Measurements from ENCODE around the gene C10orf67. TPM values are rescaled to one million over a fixed set of nuclear protein-coding genes. Genes with fewer than 3 reads are reported as not detected.

C10orf67 gene
- total and polyA plus RNA-seq, 2 experiments from 2014 or later = under 0.01 to 1.1 TPM

DNA sequence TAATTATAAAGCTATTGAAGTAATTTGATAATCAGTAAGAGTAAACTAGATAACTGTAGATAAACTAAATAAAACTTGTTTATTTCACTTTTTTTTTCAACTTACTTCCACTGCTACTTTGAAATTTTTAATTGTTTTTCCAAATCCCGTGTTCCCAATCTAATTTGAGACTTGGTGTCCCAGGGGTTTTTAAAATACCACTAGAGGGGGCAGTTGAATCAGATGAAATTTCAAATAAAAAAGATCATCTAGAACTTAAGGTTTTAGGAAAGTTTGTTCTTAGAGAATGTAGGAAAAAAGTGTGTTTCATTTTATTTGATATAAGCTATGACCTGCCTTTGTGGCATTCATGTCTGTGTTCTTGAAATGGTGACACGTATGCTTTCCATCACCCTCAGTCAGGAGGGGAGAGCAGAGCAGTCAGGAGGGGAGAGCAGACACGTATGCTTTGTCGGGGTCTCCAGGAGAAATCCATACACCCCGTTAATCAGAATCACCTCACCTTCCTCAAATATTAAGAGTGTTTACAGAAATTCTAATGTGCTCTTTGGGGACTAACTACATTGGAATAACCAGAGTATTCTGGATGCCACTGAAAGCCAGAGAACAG is 49.9 kb downstream of the C10orf67 start:
- H3K9me3 ChIP-seq (ENCODE audit: low read depth) = no peaks in the 10 kb centered on the region
- no peak overlapping the region for H3K9ac ChIP-seq
- in situ Hi-C loops (cut with MboI) = no loop called here
- no peaks in the 10 kb centered on the region for H3K79me2 ChIP-seq (ENCODE audit: insufficient read depth)
- no peaks in the 10 kb centered on the region for H3K9me2 ChIP-seq (ENCODE audit: insufficient read depth)
- H4K20me1 ChIP-seq (ENCODE audit: insufficient read depth) = no peaks in the 10 kb centered on the region
- peaks cover 3% of the 10 kb centered on the region; the same call in 1 of the 2 replicates for H3K27me3 ChIP-seq (replicated peaks; ENCODE audit: insufficient read depth)
- no peak overlapping the region for H3K4me2 ChIP-seq (ENCODE audit: unreplicated experiment)
- H3F3A ChIP-seq (ENCODE audit: insufficient read depth) = no peaks in the 10 kb centered on the region
- H2AFZ ChIP-seq = no peak overlapping the region
- H3K4me1 ChIP-seq (ENCODE audit: insufficient read depth) = no peaks in the 10 kb centered on the region
- no peak overlapping the region for H3K4me3 ChIP-seq
- DNase-seq = peak; percentile 42
- no peak overlapping the region for H3K27ac ChIP-seq
- WGBS, 2 experiments (ENCODE audit: low coverage in 1 of 2, low lambda C conversion rate in 2 of 2, missing lambda C conversion rate in 2 of 2) = 43 to 44% methylated on average over 5 of the region's 5 CpGs
- no peaks in the 10 kb centered on the region for H3K36me3 ChIP-seq (ENCODE audit: low read depth)
- no peak for TF ChIP-seq EZH2 (IDR thresholded peaks at IDR 0.05; ENCODE audit: insufficient read depth, poor library complexity, severe bottlenecking)
- TF ChIP-seq EZH2phosphoT487 (IDR thresholded peaks at IDR 0.05; ENCODE audit: insufficient read depth, low read depth) = no peak

DNA sequence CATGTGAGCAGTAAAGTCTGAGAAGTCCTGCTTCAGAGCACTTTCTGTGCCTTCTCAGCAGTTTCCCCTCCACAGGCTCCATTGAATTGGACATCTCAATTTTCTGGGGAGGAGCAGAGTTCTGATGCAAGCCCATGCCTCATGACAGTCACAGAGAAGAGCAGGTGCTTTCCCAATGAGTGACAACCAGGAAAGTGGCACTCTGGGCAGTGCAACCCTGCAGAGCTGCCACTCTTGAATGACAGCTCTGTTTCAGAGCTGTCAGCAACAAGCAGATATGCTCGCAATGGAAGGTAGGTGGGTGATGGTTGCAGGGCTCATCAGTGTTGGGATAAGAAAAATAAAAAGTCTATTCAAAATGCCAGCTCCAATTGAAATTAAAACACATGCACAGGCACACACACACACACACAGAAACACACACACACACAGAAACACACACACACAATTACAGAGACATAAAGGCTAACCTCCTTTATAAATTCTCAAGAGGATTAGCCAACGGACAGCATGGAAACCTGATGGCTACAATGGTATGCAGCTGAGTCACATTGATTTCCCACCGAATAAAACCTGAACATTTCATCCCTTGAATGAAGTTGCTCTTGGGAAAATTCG is 50.5 kb downstream of the C10orf67 start:
- no peaks in the 10 kb centered on the region for H3K9me2 ChIP-seq (ENCODE audit: insufficient read depth)
- H3K4me1 ChIP-seq (ENCODE audit: insufficient read depth) = no peaks in the 10 kb centered on the region
- H3K9me3 ChIP-seq (ENCODE audit: low read depth) = no peaks in the 10 kb centered on the region
- H3K27me3 ChIP-seq (replicated peaks; ENCODE audit: insufficient read depth) = peaks cover 3% of the 10 kb centered on the region; the same call in 1 of the 2 replicates
- H3K4me3 ChIP-seq = no peak overlapping the region
- no peak overlapping the region for H3K27ac ChIP-seq
- H2AFZ ChIP-seq = no peak overlapping the region
- no peaks in the 10 kb centered on the region for H3K79me2 ChIP-seq (ENCODE audit: insufficient read depth)
- WGBS, 2 experiments (ENCODE audit: low coverage in 1 of 2, low lambda C conversion rate in 2 of 2, missing lambda C conversion rate in 2 of 2) = 24 to 33% methylated on average over 4 of the region's 4 CpGs
- no peak overlapping the region for H3K4me2 ChIP-seq (ENCODE audit: unreplicated experiment)
- H3K36me3 ChIP-seq (ENCODE audit: low read depth) = no peaks in the 10 kb centered on the region
- DNase-seq = peak; percentile 7
- TF ChIP-seq EZH2phosphoT487 (IDR thresholded peaks at IDR 0.05; ENCODE audit: insufficient read depth, low read depth) = no peak
- no peak for TF ChIP-seq EZH2 (IDR thresholded peaks at IDR 0.05; ENCODE audit: insufficient read depth, poor library complexity, severe bottlenecking)
- H3F3A ChIP-seq (ENCODE audit: insufficient read depth) = no peaks in the 10 kb centered on the region
- no peaks in the 10 kb centered on the region for H4K20me1 ChIP-seq (ENCODE audit: insufficient read depth)
- in situ Hi-C loops (cut with MboI) = no loop called here
- no peak overlapping the region for H3K9ac ChIP-seq

DNA sequence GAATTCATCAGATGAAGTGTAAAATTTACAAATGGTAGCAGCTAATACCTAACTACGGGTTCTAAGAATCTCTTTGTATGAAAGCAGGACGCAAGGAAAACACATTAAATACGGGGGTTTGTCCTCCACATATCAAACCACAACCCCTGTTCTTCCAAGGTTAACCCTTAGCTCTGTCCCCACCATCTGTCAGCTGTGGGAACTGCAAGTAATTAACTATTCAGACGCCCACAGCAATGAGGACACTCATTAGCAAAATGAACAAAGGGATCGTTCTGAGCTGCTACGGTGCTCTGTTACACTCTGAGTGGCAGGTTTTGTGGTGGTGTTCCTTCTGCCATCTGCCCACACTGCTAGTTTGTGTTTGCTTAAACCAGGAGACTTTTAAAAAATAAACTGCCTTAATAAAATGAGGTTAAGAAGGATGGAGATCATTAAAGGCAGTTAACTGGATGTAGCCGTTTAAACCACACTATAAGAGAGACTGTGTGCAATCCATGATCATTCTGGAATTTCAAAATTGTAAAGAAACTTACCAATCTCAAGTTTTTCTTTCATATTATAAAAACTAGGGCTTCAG is 51.4 kb downstream of the C10orf67 start:
- Histone ChIP-seq H3K27ac (no peak overlapping the region), H3K27me3 (replicated peaks; ENCODE audit: insufficient read depth) (peaks cover 3% of the 10 kb centered on the region; the same call in 1 of the 2 replicates), H3K4me2 (ENCODE audit: unreplicated experiment) (no peak overlapping the region), H3K36me3 (ENCODE audit: low read depth) (no peaks in the 10 kb centered on the region), H2AFZ (no peak overlapping the region), H3K9me2 (ENCODE audit: insufficient read depth) (no peaks in the 10 kb centered on the region), H4K20me1 (ENCODE audit: insufficient read depth) (no peaks in the 10 kb centered on the region), H3F3A (ENCODE audit: insufficient read depth) (no peaks in the 10 kb centered on the region), H3K4me1 (ENCODE audit: insufficient read depth) (no peaks in the 10 kb centered on the region), H3K4me3 (no peak overlapping the region), H3K9me3 (ENCODE audit: low read depth) (no peaks in the 10 kb centered on the region), H3K79me2 (ENCODE audit: insufficient read depth) (no peaks in the 10 kb centered on the region), H3K9ac (no peak overlapping the region)
- in situ Hi-C loops (cut with MboI) = no loop called here
- DNase-seq = peak; percentile 37
- no peak for TF ChIP-seq EZH2phosphoT487 (IDR thresholded peaks at IDR 0.05; ENCODE audit: insufficient read depth, low read depth)
- no peak for TF ChIP-seq EZH2 (IDR thresholded peaks at IDR 0.05; ENCODE audit: insufficient read depth, poor library complexity, severe bottlenecking)
- 21 to 29% methylated on average over 7 of the region's 7 CpGs for WGBS, 2 experiments (ENCODE audit: low coverage in 1 of 2, low lambda C conversion rate in 2 of 2, missing lambda C conversion rate in 2 of 2)

DNA sequence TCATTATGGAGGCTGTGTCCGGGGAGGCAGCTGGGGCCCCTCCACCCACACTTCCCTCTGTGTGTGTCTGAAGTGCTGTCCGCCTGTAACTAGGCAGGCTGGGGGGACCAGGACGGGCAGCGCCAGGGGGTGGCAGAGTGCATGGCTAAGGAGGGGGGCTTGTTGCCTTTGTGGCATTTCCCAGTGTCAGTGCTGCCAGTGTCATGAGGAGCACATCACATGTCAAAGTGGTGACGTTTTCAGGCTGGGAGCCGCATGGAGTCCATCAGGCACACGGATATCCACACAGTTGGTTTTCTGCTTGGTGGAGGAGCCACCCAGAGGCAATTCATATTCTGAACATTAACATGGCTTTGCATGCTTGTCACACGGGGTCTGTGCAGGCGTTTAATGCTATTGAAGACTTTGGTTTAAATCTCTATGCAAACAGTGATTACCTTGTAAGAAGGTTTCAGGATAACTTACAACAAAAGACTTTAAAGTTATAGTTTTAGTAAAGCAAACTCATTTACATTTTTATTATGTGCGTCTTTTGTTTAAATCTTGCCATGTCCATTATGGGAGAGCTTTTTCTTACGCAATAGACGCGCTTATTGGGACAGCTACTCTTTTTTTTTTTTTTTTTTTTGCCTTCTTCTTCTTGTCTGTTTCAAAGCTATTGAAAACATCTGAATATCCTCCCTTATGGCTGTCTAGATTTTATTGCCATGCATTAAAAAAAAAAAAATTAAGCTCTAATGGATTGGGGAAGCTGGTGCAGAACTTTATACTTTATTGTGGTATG is 52.9 kb downstream of the C10orf67 start:
- no peaks in the 10 kb centered on the region for H4K20me1 ChIP-seq (ENCODE audit: insufficient read depth)
- no peak overlapping the region for H3K27ac ChIP-seq
- WGBS, 2 experiments (ENCODE audit: low coverage in 1 of 2, low lambda C conversion rate in 2 of 2, missing lambda C conversion rate in 2 of 2) = 17 to 20% methylated on average over 13 of the region's 13 CpGs
- H3K4me3 ChIP-seq = no peak overlapping the region
- no peaks in the 10 kb centered on the region for H3K4me1 ChIP-seq (ENCODE audit: insufficient read depth)
- TF ChIP-seq EZH2phosphoT487 (IDR thresholded peaks at IDR 0.05; ENCODE audit: insufficient read depth, low read depth) (no peak), EZH2 (IDR thresholded peaks at IDR 0.05; ENCODE audit: insufficient read depth, poor library complexity, severe bottlenecking) (no peak)
- H3F3A ChIP-seq (ENCODE audit: insufficient read depth) = no peaks in the 10 kb centered on the region
- no peak overlapping the region for H3K4me2 ChIP-seq (ENCODE audit: unreplicated experiment)
- H3K9me3 ChIP-seq (ENCODE audit: low read depth) = no peaks in the 10 kb centered on the region
- H3K9me2 ChIP-seq (ENCODE audit: insufficient read depth) = no peaks in the 10 kb centered on the region
- H3K27me3 ChIP-seq (replicated peaks; ENCODE audit: insufficient read depth) = peaks cover 3% of the 10 kb centered on the region; the same call in 1 of the 2 replicates
- H2AFZ ChIP-seq = no peak overlapping the region
- no peak overlapping the region for H3K9ac ChIP-seq
- no peak for DNase-seq
- no peaks in the 10 kb centered on the region for H3K36me3 ChIP-seq (ENCODE audit: low read depth)
- in situ Hi-C loops (cut with MboI) = no loop called here
- H3K79me2 ChIP-seq (ENCODE audit: insufficient read depth) = no peaks in the 10 kb centered on the region
